ENCODE data around the gene PCNX2.

PCNX2 gene

DNA sequence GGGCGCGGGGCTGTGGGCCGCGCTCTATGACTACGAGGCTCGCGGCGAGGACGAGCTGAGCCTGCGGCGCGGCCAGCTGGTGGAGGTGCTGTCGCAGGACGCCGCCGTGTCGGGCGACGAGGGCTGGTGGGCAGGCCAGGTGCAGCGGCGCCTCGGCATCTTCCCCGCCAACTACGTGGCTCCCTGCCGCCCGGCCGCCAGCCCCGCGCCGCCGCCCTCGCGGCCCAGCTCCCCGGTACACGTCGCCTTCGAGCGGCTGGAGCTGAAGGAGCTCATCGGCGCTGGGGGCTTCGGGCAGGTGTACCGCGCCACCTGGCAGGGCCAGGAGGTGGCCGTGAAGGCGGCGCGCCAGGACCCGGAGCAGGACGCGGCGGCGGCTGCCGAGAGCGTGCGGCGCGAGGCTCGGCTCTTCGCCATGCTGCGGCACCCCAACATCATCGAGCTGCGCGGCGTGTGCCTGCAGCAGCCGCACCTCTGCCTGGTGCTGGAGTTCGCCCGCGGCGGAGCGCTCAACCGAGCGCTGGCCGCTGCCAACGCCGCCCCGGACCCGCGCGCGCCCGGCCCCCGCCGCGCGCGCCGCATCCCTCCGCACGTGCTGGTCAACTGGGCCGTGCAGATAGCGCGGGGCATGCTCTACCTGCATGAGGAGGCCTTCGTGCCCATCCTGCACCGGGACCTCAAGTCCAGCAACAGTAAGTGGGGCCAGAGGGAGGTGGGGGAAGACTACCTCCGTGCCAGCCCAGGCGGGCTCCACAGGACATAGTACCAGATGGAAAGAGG, 32.8 kb upstream of the PCNX2 start:
- TF ChIP-seq, protein P1, sequence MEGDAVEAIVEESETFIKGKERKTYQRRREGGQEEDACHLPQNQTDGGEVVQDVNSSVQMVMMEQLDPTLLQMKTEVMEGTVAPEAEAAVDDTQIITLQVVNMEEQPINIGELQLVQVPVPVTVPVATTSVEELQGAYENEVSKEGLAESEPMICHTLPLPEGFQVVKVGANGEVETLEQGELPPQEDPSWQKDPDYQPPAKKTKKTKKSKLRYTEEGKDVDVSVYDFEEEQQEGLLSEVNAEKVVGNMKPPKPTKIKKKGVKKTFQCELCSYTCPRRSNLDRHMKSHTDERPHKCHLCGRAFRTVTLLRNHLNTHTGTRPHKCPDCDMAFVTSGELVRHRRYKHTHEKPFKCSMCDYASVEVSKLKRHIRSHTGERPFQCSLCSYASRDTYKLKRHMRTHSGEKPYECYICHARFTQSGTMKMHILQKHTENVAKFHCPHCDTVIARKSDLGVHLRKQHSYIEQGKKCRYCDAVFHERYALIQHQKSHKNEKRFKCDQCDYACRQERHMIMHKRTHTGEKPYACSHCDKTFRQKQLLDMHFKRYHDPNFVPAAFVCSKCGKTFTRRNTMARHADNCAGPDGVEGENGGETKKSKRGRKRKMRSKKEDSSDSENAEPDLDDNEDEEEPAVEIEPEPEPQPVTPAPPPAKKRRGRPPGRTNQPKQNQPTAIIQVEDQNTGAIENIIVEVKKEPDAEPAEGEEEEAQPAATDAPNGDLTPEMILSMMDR (conservative IDR thresholded peaks at IDR 0.05; ENCODE audit: low read length), result no peak
- TF ChIP-seq EZH2phosphoT487 (IDR thresholded peaks at IDR 0.05; ENCODE audit: borderline replicate concordance), result no peak
- Histone ChIP-seq H4K20me1 (ENCODE audit: insufficient read depth, low read length, poor library complexity, severe bottlenecking) (peaks cover 7% of the 10 kb centered on the region), H3K36me3 (ENCODE audit: insufficient read depth, low read length) (no peaks in the 10 kb centered on the region), H3F3A (ENCODE audit: low read depth) (peaks cover 7% of the 10 kb centered on the region; the same call in 1 of the 2 replicates), H3K9me2 (replicated peaks; ENCODE audit: low read depth, low read length) (no peaks in the 10 kb centered on the region), H3K4me2 (ENCODE audit: low read depth, low read length, poor library complexity, severe bottlenecking) (peak overlapping the region; percentile 84), H3K9me3 (ENCODE audit: insufficient read depth, low read depth, low read length) (no peaks in the 10 kb centered on the region), H3K4me1 (ENCODE audit: insufficient read depth, low read length, poor library complexity, severe bottlenecking) (peaks cover 43% of the 10 kb centered on the region), H3K27me3 (ENCODE audit: insufficient read depth, low read length, poor library complexity, severe bottlenecking) (no peaks in the 10 kb centered on the region), H3K79me2 (ENCODE audit: insufficient read depth, low read length) (peaks cover 33% of the 10 kb centered on the region), H2AFZ (ENCODE audit: low read length) (peak overlapping the region; percentile 93), H3K9ac (ENCODE audit: low read depth, low read length, poor library complexity, severe bottlenecking) (peak overlapping the region; percentile 73), H3K4me3 (ENCODE audit: low read length, poor library complexity, severe bottlenecking) (peak overlapping the region; percentile 78)

DNA sequence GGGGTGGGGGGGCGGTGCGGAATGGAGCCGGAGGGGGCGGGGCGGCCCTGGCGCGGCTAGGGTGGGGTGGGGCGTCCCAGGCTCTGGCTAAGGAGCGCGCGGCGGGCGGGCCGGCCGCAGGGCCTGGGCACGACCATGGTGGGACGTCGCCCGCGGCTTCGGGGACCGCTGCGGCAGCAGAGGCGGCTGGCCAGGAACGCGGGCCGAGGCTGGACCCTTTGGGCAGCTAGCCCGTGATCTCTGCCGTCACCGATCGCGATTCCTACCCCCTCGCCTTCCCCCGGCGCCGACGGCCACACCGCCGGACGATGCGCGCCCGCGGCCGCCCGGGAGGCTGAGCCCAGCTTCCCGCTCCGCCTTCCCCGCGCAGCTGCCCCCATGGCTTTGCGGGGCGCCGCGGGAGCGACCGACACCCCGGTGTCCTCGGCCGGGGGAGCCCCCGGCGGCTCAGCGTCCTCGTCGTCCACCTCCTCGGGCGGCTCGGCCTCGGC, 32.2 kb upstream of the PCNX2 start, which contains the start of gene MAP3K21:
TSS of gene MAP3K21 (plus strand) at position 74 of the 491 bp plus-strand sequence. CDS start at position 379, 305 bp downstream.
- Histone ChIP-seq H3K79me2 (ENCODE audit: insufficient read depth, low read length) (peaks cover 33% of the 10 kb centered on the region), H3K4me3 (ENCODE audit: low read length, poor library complexity, severe bottlenecking) (peak within 1 kb of the TSS; percentile 78), H4K20me1 (ENCODE audit: insufficient read depth, low read length, poor library complexity, severe bottlenecking) (peaks cover 7% of the 10 kb centered on the region), H3K4me2 (ENCODE audit: low read depth, low read length, poor library complexity, severe bottlenecking) (peak within 1 kb of the TSS; percentile 84), H3K9me2 (replicated peaks; ENCODE audit: low read depth, low read length) (no peaks in the 10 kb centered on the region), H3K27me3 (ENCODE audit: insufficient read depth, low read length, poor library complexity, severe bottlenecking) (no peaks in the 10 kb centered on the region), H3F3A (ENCODE audit: low read depth) (peaks cover 7% of the 10 kb centered on the region; the same call in 1 of the 2 replicates), H3K36me3 (ENCODE audit: insufficient read depth, low read length) (no peaks in the 10 kb centered on the region), H3K4me1 (ENCODE audit: insufficient read depth, low read length, poor library complexity, severe bottlenecking) (peaks cover 38% of the 10 kb centered on the region), H3K9ac (ENCODE audit: low read depth, low read length, poor library complexity, severe bottlenecking) (peak within 1 kb of the TSS; percentile 73), H3K9me3 (ENCODE audit: insufficient read depth, low read depth, low read length) (no peaks in the 10 kb centered on the region), H2AFZ (ENCODE audit: low read length) (peak within 1 kb of the TSS; percentile 93)
- TF ChIP-seq, protein P1 (conservative IDR thresholded peaks at IDR 0.05; ENCODE audit: low read length), result no peak
- TF ChIP-seq EZH2phosphoT487 (IDR thresholded peaks at IDR 0.05; ENCODE audit: borderline replicate concordance), result no peak

DNA sequence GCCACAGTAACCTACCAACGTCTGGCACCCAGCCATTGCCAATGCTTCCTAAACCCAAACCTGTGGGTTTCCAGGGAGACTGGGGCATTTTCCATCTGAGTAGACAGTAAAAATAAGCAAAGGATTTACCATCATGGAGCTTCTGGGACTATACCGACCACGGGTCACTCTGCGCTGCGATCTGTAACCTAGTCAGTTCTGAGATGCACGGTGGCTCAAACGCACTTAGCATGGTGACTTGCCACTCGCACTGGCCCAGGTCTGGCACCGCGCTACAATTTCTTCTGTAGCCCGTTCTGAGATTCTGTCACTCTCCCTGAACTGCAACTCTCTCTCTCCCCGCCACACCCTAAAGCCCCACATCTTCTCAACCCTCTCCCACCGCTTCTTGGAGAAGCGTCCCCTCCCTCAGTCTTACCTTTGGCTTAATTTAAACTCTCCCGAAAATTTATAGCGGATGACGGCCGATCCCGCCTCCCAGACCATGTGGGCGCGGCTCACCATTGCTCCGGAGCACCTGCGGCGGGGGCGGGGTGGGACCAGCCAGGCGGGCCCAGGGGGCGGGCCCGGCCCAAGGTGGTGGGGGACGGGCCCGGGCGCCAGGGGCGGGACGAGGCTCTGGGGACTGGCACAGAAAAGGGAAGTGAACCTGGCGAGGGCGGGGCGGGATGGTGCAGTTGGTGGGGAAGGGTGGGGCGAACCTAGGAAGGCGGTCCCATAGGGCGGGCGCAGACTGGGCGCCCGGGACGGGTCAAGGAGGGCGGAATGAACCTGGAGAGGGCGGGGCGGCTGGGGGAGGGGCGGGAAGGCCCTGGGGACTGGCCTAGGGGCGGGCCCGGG, 31.5 kb upstream of the PCNX2 start:
- Histone ChIP-seq H3K9ac (ENCODE audit: low read depth, low read length, poor library complexity, severe bottlenecking) (no peak overlapping the region), H2AFZ (ENCODE audit: low read length) (peak overlapping the region; percentile 85), H4K20me1 (ENCODE audit: insufficient read depth, low read length, poor library complexity, severe bottlenecking) (peaks cover 7% of the 10 kb centered on the region), H3F3A (ENCODE audit: low read depth) (peaks cover 7% of the 10 kb centered on the region; the same call in 1 of the 2 replicates), H3K79me2 (ENCODE audit: insufficient read depth, low read length) (peaks cover 29% of the 10 kb centered on the region), H3K9me3 (ENCODE audit: insufficient read depth, low read depth, low read length) (no peaks in the 10 kb centered on the region), H3K4me1 (ENCODE audit: insufficient read depth, low read length, poor library complexity, severe bottlenecking) (peaks cover 32% of the 10 kb centered on the region), H3K4me3 (ENCODE audit: low read length, poor library complexity, severe bottlenecking) (peak overlapping the region; percentile 69), H3K9me2 (replicated peaks; ENCODE audit: low read depth, low read length) (no peaks in the 10 kb centered on the region), H3K4me2 (ENCODE audit: low read depth, low read length, poor library complexity, severe bottlenecking) (peak overlapping the region; percentile 63), H3K27me3 (ENCODE audit: insufficient read depth, low read length, poor library complexity, severe bottlenecking) (no peaks in the 10 kb centered on the region), H3K36me3 (ENCODE audit: insufficient read depth, low read length) (no peaks in the 10 kb centered on the region)
- TF ChIP-seq, protein P1 (conservative IDR thresholded peaks at IDR 0.05; ENCODE audit: low read length), result no peak
- TF ChIP-seq EZH2phosphoT487 (IDR thresholded peaks at IDR 0.05; ENCODE audit: borderline replicate concordance), result no peak

Data from Loucy (cell line).